CD14-positive monocyte (primary cell): ENCODE measurements around the gene PCDHGA6. TPM values are rescaled to one million over a fixed set of nuclear protein-coding genes. Genes with fewer than 3 reads are reported as not detected.

Source experiments
- DNase-seq, 3 donors: peaks; one replicate each; pipeline ENCODE4 v3.0.0-alpha.2; 2011 to 2022
- H2AFZ ChIP-seq: 2 replicates; pipeline ENCODE4 v1.6.0; 2012; ENCODE audit warnings: mild to moderate bottlenecking, low read depth, low read length, inconsistent platforms; ENCODE audit not compliant: insufficient read depth, poor library complexity, severe bottlenecking
- H3K27ac ChIP-seq, 2 donors: 1 replicate in 1 of 2; 2 replicates in 1 of 2; pipeline ENCODE4 v1.5.1; 2012 to 2013; ENCODE audit warnings: low read length in 2 of 2, control low read depth in 1 of 2, inconsistent platforms in 1 of 2, low read depth in 1 of 2, mild to moderate bottlenecking in 1 of 2
- H3K27me3 ChIP-seq, 2 donors: one replicate each; pipeline versions ENCODE4 v1.6.0 to v1.6.1; 2011 to 2013; ENCODE audit warnings: low read length in 2 of 2; ENCODE audit not compliant: control insufficient read depth in 2 of 2, insufficient read depth in 2 of 2
- H3K36me3 ChIP-seq, 2 donors: replicated peaks in 1 of 2; 1 replicate in 1 of 2; 2 replicates in 1 of 2; pipeline versions ENCODE4 v1.5.1 to v1.6.1; 2012 to 2013; ENCODE audit warnings: low read length in 2 of 2, control low read depth in 1 of 2, inconsistent platforms in 1 of 2, mild to moderate bottlenecking in 1 of 2; ENCODE audit not compliant: insufficient read depth in 2 of 2, control insufficient read depth in 1 of 2
- H3K4me1 ChIP-seq, 2 donors: 1 replicate in 1 of 2; 2 replicates in 1 of 2; pipeline versions ENCODE4 v1.5.1 to v1.6.1; 2012 to 2013; ENCODE audit warnings: low read length in 2 of 2, control low read depth in 1 of 2, inconsistent platforms in 1 of 2, mild to moderate bottlenecking in 1 of 2, moderate library complexity in 1 of 2; ENCODE audit not compliant: insufficient read depth in 2 of 2, control insufficient read depth in 1 of 2
- H3K4me2 ChIP-seq: replicated peaks from 2 replicates; pipeline ENCODE3; 2012; ENCODE audit warnings: low read length, moderate library complexity, mild to moderate bottlenecking; ENCODE audit not compliant: poor library complexity, severe bottlenecking; ENCODE audit errors: extremely low read depth
- H3K4me3 ChIP-seq, 3 experiments: fragments of 200-600 bp in 1 of 3; sonication (generic) in 1 of 3; replicated peaks in 1 of 3; 1 replicate in 2 of 3; 2 replicates in 1 of 3; pipeline ENCODE4 v1.5.1; 2011 to 2013; ENCODE audit warnings: low read length in 3 of 3, mild to moderate bottlenecking in 3 of 3, control low read depth in 2 of 3, low read depth in 2 of 3, inconsistent platforms in 1 of 3, moderate library complexity in 1 of 3
- H3K79me2 ChIP-seq: 2 replicates; pipeline ENCODE4 v1.6.0; 2012; ENCODE audit warnings: mild to moderate bottlenecking, control low read depth, inconsistent platforms, low read length, moderate library complexity; ENCODE audit not compliant: insufficient read depth
- H3K9ac ChIP-seq: 2 replicates; pipeline ENCODE4 v1.6.0; 2017; ENCODE audit warnings: low read length, mild to moderate bottlenecking; ENCODE audit not compliant: insufficient read depth, poor library complexity, severe bottlenecking
- H3K9me3 ChIP-seq, 2 donors: replicated peaks in 1 of 2; 1 replicate in 1 of 2; 2 replicates in 1 of 2; pipeline versions ENCODE4 v1.5.1 to v1.6.1; 2012 to 2013; ENCODE audit warnings: low read length in 2 of 2, control low read depth in 1 of 2; ENCODE audit not compliant: control insufficient read depth in 1 of 2, insufficient read depth in 1 of 2
- H4K20me1 ChIP-seq: 2 replicates; pipeline ENCODE4 v1.6.0; 2012; ENCODE audit warnings: mild to moderate bottlenecking, low read length, control low read depth, moderate library complexity; ENCODE audit not compliant: insufficient read depth
- H3K27ac Mint-ChIP-seq, 7 donors: one replicate each; pipeline ENCODE4 v1.8.0; 2020; ENCODE audit warnings: mild to moderate bottlenecking in 7 of 7, mixed read lengths in 7 of 7, moderate library complexity in 6 of 7, inconsistent platforms in 2 of 7
- H3K27me3 Mint-ChIP-seq, 3 donors: one replicate each; pipeline ENCODE4 v1.8.0; 2021 to 2022; ENCODE audit warnings: low read depth in 3 of 3, mild to moderate bottlenecking in 3 of 3, mixed read lengths in 3 of 3, moderate library complexity in 3 of 3, inconsistent platforms in 1 of 3
- H3K36me3 Mint-ChIP-seq, 2 donors: one replicate each; pipeline ENCODE4 v1.8.0; 2020; ENCODE audit warnings: mixed read lengths in 2 of 2, inconsistent platforms in 1 of 2, mild to moderate bottlenecking in 1 of 2
- H3K4me1 Mint-ChIP-seq: one replicate; pipeline ENCODE4 v1.8.0; 2020; ENCODE audit warnings: mild to moderate bottlenecking, mixed read lengths
- H3K4me3 Mint-ChIP-seq, 2 donors: one replicate each; pipeline ENCODE4 v1.8.0; 2020; ENCODE audit warnings: mild to moderate bottlenecking in 2 of 2, mixed read lengths in 2 of 2, moderate library complexity in 1 of 2
- H3K9me3 Mint-ChIP-seq, 7 donors: one replicate each; pipeline ENCODE4 v1.8.0; 2020 to 2022; ENCODE audit warnings: mixed read lengths in 7 of 7, mild to moderate bottlenecking in 6 of 7, moderate library complexity in 6 of 7, inconsistent platforms in 2 of 7
- WGBS: methylation state at CpG from one replicate; pipeline ENCODE4 v1.1.5; 2013; ENCODE audit warnings: missing lambda C conversion rate; ENCODE audit not compliant: insufficient coverage; 5-methylcytosine and 5-hydroxymethylcytosine counted together
- intact Hi-C, 2 donors: fragments of 100-400 bp; cut with micrococcal nuclease; formaldehyde crosslinking; loops; one replicate each; pipeline versions ENCODE4 v1.15.0 to v1.15.1; 2023
- polyA plus RNA-seq, 3 donors: library from polyadenylated mRNA; depleted of rRNA in 1 of 3; unstranded in 2 of 3; stranded (reverse) in 1 of 3; fragments of 300-500 nt in 2 of 3; fragments of >200 nt in 1 of 3; fragmentation: Illumina TruSeq in 2 of 3; gene quantifications; 1 replicate in 2 of 3; 2 replicates in 1 of 3; pipeline ENCODE4 v1.2.3, GENCODE V29; 2012 to 2021
- TF ChIP-seq, protein P1 (sequence below): fragments of 200-600 bp; IDR thresholded peaks from one replicate; pipeline ENCODE4 v1.8.0; 2022; ENCODE audit warnings: antibody characterized with exemption, mild to moderate bottlenecking

PCDHGA6 gene
- polyA plus RNA-seq, 3 donors, result not detected

DNA sequence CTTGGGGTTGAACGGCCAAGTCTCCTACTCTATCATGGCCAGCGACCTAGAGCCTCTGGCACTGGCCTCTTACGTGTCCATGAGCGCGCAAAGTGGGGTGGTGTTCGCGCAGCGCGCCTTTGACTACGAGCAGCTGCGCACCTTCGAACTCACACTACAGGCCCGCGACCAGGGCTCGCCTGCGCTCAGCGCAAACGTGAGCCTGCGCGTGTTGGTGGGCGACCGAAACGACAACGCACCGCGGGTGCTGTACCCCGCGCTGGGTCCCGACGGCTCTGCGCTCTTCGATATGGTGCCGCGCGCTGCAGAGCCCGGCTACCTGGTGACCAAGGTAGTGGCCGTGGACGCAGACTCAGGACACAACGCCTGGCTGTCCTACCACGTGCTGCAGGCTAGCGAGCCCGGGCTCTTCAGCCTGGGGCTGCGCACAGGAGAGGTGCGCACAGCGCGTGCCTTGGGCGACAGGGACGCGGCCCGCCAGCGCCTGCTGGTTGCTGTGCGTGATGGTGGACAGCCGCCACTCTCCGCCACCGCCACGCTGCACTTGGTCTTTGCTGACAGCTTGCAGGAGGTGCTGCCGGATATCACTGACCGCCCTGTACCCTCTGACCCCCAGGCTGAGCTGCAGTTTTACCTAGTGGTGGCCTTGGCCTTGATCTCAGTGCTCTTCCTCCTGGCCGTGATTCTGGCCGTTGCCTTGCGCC, 26.0 kb downstream of the PCDHGA6 start:
- Histone ChIP-seq H3K27ac (no peak overlapping the region), H3K4me1 (peaks cover 0 to 3% of the 10 kb centered on the region in 2 donors), H3K9ac (no peak overlapping the region), H3K36me3 (no peaks in the 10 kb centered on the region), H3K27me3 (peaks cover 61 to 97% of the 10 kb centered on the region in 2 donors), H4K20me1 (no peaks in the 10 kb centered on the region), H3K4me2 (no peak overlapping the region), H3K9me3 (peaks cover 41 to 83% of the 10 kb centered on the region in 2 donors), H3K79me2 (no peaks in the 10 kb centered on the region), H3K4me3 (no peak overlapping the region), H2AFZ (no peak overlapping the region)
- Mint-ChIP-seq H3K4me3 (peak overlapping the region in 1 of 2 donors; percentile 73), H3K27ac (no peak overlapping the region), H3K27me3 (peaks cover 70 to 85% (median 83%) of the 10 kb centered on the region in 3 donors), H3K9me3 (peaks cover 28 to 76% (median 62%) of the 10 kb centered on the region in 7 donors), H3K36me3 (peaks cover 9% of the 10 kb centered on the region in 2 donors), H3K4me1 (peaks cover 9% of the 10 kb centered on the region)
- intact Hi-C loops, result no loop called here
- no peak for DNase-seq
- TF ChIP-seq, protein P1, sequence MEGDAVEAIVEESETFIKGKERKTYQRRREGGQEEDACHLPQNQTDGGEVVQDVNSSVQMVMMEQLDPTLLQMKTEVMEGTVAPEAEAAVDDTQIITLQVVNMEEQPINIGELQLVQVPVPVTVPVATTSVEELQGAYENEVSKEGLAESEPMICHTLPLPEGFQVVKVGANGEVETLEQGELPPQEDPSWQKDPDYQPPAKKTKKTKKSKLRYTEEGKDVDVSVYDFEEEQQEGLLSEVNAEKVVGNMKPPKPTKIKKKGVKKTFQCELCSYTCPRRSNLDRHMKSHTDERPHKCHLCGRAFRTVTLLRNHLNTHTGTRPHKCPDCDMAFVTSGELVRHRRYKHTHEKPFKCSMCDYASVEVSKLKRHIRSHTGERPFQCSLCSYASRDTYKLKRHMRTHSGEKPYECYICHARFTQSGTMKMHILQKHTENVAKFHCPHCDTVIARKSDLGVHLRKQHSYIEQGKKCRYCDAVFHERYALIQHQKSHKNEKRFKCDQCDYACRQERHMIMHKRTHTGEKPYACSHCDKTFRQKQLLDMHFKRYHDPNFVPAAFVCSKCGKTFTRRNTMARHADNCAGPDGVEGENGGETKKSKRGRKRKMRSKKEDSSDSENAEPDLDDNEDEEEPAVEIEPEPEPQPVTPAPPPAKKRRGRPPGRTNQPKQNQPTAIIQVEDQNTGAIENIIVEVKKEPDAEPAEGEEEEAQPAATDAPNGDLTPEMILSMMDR, result no peak
- WGBS, result 31% methylated on average over 59 of the region's 61 CpGs

DNA sequence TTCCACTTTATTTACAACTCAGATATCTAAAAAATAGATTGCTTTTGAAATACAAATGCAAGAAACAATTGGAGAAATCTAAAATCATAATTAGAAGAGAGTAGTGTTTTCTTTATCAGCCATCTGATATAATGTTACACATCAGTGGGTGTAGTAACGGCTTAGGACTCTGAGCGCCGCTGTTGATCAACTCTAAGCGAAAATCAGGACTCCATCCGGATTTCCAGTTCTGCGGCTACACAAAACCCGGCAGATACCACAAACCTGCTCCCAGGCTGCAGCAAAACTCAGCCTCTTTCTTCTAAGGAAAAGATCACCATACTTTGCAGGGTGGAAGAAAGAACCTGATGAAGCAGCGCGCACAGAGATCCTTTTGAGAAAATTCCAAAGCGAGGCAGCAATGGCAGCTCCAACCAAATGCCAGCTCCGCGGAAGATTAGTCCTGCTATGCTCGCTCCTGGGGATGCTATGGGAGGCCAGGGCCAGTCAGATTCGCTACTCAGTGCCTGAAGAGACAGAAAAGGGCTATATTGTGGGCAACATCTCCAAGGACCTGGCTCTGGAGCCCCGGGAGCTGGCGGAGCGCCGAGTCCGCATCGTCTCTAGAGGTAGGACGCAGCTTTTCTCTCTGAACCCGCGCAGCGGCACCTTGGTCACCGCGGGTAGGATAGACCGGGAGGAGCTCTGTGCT, 29.0 kb downstream of the PCDHGA6 start, which contains the start of gene PCDHGA9:
Gene PCDHGA9 (plus strand): TSS at position 226 of the 691 bp plus-strand sequence. CDS start 175 bp downstream, at position 401.
- H3K27ac ChIP-seq, result no peak within 1 kb of the TSS
- WGBS, result 17% methylated on average over 25 of the region's 27 CpGs
- H3K27me3 ChIP-seq, result peaks cover 67 to 95% of the 10 kb centered on the region in 2 donors
- no peak within 1 kb of the TSS for H3K4me3 ChIP-seq
- no peaks in the 10 kb centered on the region for H3K79me2 ChIP-seq
- Mint-ChIP-seq H3K27ac (peak within 1 kb of the TSS in 1 of 7 donors; percentile 24), H3K4me3 (peak within 1 kb of the TSS; percentile 61 to 82), H3K36me3 (peaks cover 10 to 11% of the 10 kb centered on the region in 2 donors), H3K27me3 (peaks cover 66 to 85% (median 83%) of the 10 kb centered on the region in 3 donors), H3K9me3 (peaks cover 26 to 70% (median 55%) of the 10 kb centered on the region in 7 donors), H3K4me1 (peaks cover 9% of the 10 kb centered on the region)
- DNase-seq, result peak in 1 of 3 donors; percentile 8
- peak within 1 kb of the TSS; percentile 17 for H2AFZ ChIP-seq
- H3K36me3 ChIP-seq, result no peaks in the 10 kb centered on the region
- no peaks in the 10 kb centered on the region for H4K20me1 ChIP-seq
- H3K9ac ChIP-seq, result no peak within 1 kb of the TSS
- H3K9me3 ChIP-seq, result peaks cover 35 to 67% of the 10 kb centered on the region in 2 donors
- TF ChIP-seq, protein P1, result peak; percentile 70
- peak within 1 kb of the TSS; percentile 4 for H3K4me2 ChIP-seq
- H3K4me1 ChIP-seq, result peaks cover 0 to 3% of the 10 kb centered on the region in 2 donors
- intact Hi-C loops, result no loop called here
